Pons (tissue), 1 donor: ENCODE measurements around the gene SH3PXD2A.

Experiments used
- DNase-seq: peaks from one replicate; pipeline ENCODE4 v3.0.0-alpha.2; 2016; ENCODE audit warnings: low spot score

Gene SH3PXD2A

GRCh38 chr10:103812004-103812403 is 43.4 kb downstream of the SH3PXD2A start:
- no peak for DNase-seq

GRCh38 chr10:103811463-103811862 is 43.9 kb downstream of the SH3PXD2A start:
- DNase-seq, result no peak

DNA sequence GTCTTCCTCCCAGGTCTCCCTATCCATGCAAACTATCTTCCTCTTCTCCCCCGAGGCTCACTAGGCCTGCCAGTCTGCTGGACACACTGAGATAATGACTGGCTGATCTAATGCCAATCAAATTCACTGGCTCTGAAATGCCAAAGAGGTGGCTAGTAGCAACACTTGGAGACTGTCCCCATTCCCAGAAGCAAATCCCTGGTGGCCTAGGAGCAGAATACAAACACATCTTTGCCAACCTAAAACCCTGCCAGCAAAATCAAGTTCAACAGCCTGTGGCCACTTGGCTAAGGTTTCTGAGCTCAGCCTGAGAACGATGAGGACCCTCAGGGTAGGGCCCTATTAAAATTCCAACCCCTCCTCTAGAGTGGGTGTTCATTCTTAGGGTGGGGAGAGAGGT is 46.6 kb downstream of the SH3PXD2A start:
- peak; percentile 26 for DNase-seq

- no peak for DNase-seq
Measured at GRCh38 chr10:103807996-103808395, 47.4 kb downstream of the SH3PXD2A start.

GRCh38 chr10:103806395-103807187 is 48.8 kb downstream of the SH3PXD2A start:
- DNase-seq, result no peak

DNA sequence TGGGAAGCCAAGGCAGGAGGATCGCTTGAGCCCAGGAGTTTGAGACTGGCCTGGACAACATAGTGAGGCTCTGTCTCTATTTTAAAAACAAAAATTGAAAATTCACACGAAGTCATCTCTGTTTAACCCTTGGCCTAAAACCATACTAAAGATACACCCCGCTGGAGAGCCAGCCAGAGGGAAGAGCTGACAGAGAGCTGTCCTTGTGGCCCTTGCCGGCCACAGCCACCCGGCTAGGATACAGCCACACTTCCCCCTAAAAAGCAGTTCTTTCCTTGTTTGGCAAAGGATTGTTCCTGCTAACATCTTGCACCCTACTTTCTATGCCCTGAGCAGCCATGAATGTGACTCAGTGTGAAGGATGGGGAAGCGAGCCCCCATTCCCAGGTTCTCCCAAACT is 49.6 kb downstream of the SH3PXD2A start:
- DNase-seq, result no peak

DNA sequence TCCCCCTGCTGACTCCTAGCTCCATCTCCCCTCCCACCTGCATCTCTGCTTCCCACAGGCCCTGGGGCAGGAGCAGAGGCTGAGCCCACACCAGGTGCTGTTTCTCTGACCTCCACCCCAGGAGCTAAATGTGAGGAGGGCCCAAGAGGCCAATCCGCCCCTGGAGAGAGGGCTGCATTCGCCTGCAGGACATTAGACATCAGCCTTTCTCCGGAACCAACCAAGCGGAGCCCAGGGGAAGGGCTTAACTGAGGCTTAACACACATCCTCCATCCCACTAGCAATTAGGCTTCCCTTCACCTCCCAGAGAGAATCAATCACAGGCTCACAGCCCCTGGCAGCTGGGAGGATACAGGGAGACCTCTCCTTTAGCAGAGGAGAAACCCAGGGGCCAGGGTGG is 50.5 kb downstream of the SH3PXD2A start:
- DNase-seq, result no peak

DNA sequence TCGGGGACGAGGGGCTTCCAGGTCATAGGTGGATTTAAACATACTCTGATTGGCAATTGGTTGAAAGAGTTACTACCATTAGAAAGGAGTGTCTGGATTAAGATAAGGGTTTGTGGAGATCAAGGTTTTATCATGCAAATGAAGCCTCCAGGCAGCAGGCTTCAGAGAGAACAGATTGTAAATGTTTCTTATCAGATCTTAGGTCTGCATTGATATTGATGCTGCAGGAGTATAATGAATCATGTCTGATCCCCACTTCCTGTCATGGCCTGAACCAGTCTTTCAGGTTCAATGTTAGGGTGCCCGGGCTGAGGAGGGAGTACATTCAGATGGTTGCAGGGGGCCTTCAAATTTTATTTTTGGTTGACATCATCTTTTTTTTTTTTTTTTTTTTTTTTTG is 51.4 kb downstream of the SH3PXD2A start:
- no peak for DNase-seq

DNA sequence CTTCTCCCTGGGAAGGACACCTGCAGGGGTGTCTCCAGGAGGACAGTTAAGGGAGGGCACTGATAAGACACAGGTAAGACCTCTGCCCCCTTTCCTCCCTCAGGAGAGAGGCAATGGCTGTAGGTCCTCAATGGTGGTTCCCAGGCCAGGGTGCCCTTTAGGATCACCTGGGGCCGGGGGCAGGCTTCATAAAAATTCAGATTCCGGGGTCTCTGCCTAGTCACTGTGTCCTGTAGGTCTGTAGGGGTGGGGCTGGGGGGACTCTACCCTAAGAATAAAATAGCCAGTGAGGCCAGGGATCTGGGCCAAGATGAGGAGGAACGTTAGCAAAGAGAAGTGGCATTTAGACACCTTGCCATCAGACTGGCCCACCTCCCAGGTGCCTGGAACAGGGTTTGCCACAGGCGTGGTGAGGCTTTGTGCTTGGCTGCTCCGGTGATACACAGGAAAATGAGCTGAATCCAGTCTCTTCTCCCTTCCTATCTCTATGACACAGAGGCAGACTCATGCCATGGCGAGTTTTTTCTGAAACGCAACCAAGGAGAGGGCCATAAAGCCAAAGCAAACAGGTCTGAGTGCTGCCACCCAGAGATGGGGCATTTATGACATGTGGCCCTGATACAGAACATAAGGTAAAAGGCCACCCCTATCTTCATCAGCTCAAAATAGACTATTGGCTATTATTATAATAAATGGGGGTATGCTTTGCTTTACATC is 52.6 kb downstream of the SH3PXD2A start:
- DNase-seq, result no peak

DNA sequence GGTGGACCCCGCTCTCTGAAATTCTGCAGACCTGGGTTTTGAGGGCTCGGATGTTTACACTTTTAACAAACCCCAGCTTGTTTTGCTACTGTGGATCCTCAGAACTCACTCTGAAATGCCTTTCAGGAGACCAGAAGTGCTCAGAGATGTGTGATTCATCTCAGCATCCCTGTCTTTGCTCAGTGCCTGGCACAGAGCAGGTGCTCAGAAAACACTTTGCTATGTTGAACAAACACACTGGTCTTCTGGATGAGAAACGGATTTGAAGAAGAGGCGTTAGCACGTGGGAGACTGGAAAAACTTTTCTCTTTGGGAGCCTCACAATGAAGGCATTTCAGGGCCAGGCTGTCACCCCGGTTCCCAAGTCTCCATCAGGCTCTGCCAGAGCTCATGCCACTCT is 53.3 kb downstream of the SH3PXD2A start:
- DNase-seq, result no peak

GRCh38 chr10:103800789-103801540 is 54.4 kb downstream of the SH3PXD2A start:
- DNase-seq, result no peak

GRCh38 chr10:103800089-103800488 is 55.3 kb downstream of the SH3PXD2A start:
- no peak for DNase-seq

GRCh38 chr10:103799341-103799740 is 56.0 kb downstream of the SH3PXD2A start:
- no peak for DNase-seq

- no peak for DNase-seq
Measured at GRCh38 chr10:103798511-103798910, 56.9 kb downstream of the SH3PXD2A start.

DNA sequence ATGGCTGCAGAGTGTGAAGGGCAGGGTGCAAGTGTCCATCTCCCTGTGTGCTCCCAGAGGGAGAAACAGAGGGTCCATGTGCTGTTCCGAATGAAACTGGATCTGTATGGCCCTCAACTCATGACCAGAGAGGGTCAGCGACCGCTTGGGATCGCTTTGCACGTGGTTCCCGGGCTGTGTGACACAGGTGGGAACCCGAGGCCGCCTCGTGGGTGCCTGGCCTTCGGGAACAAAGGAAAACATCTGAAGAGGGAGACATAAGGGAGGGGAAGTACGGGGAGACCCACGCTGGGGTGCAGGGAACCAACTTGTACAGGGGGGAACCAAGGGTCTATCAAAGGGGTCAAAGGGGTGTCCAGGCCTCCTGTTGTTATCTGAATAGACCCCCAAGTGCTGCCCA is 57.5 kb downstream of the SH3PXD2A start:
- DNase-seq, result no peak

DNA sequence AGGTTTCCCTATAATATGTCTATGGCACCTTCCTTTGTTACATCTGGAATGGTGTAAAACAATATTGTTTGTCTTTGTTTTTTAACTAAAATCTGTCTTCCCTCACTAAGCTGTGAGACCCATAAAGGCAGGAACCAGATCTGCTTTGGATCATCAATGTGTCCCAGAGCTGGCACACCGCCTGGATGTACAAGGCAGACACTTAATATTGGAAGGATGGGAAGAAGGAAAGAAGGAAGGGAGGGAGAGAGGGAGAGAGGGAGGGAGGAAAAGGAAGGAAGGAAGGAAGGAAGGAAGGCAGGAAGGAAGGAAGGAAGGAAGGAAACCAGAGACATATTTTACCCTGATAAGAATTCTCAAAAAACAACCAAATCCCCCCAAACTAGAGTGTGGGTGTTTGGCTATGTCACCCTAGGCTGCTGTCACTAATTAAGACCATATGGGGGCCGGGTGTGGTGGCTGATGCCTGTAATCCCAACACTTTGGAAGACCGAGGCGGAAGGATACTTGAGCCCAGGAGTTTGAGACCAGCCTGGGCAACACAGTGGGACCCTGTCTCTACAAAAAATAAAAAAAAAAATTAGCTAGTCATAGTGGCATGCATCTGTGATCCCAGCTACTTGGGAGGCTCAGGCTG is 59.6 kb downstream of the SH3PXD2A start:
- DNase-seq, result no peak

- DNase-seq, result no peak
Measured at GRCh38 chr10:103794996-103795395, 60.4 kb downstream of the SH3PXD2A start.

DNA sequence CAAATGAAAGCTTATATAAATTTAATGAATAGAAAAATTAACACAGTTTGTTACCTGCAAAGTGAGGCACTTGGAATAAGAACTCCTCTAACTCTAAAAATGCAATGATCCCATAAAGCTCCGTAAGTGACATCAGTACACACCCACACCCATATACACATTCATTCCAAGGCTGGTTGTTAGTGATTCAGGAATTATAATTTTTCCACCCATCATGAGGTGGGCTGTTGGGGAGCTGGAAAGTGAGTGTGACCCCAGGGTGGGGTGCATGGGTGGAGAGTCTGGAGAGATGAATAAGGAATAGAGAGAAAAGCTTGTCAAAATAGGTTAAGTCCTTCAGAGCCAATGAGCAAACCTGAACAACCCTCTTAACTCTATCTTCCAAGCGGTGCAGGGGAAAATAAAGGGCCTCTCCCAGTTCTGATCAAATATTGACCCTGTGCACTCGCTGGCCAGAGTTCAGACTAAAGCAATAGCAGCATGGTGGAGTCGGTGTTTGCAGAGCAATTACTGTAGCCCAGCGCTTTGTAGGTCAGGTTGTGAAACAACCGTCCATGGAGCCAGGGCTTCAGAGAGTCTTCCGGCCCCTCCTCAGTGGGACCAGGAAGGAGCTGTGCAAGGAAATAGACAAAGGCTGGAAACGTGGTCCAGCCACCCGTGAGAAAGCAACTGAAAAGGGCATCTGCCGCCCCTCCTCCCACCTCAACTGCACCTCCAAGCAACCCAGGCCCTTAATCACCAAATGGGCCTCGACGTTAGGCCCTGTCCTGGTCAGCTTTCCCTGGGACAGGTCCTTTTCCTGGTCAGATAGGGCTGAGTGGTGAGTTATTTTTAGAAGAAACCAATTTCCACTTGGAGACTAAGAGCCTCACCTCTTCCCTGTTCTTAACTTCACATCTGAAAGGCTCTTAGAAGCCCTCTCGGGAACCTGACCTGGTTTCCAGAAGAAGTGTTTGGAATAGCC is 61.2 kb downstream of the SH3PXD2A start:
- DNase-seq, result no peak

DNA sequence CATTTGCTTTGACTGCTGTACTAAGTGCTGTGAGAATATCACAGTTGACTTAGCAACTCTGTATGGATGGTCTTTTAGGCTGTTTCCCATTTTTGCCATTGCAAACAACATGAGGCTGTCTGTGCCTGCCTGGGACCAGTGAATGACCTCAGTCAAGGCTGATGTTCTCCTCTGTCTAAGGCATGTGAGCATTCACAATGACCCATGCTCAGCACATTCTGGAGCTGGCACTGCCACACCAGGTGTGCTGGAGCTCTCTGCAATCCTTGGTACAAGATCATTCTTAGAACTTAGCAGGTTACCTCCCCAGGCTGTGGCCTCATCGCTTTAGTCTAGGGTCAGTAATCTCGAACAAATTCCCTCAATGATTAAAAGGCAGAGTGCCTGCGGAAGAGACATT is 61.9 kb downstream of the SH3PXD2A start:
- DNase-seq, result no peak

DNA sequence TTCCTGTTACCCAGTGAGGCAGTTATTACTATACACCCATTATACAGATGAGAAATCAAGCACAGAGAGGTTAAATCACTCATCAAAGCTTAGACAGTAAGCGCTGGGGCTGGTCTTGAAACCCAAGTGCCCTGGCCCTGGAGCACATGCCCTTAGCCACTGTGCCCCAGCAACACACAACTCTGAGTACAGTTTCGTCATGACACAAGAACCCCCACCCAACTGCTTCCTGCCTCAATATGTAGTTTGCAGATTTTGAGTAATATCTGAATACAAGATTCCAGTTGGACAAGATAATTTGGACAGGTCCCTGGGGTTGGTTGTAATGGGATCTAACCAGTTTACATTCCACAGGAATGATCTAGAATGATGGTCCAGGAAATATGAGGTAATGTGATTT is 62.8 kb downstream of the SH3PXD2A start:
- DNase-seq, result no peak

- DNase-seq, result no peak
Measured at GRCh38 chr10:103791858-103792257, 63.5 kb downstream of the SH3PXD2A start.
